ENCODE data around the gene PDS5A.

- TF ChIP-seq EZH2 (IDR thresholded peaks at IDR 0.05) (no peak), CTCF (IDR thresholded peaks at IDR 0.05) (no peak)
These were observed 116.9 kb downstream of the PDS5A start for GRCh38 chr4:39860804-39861203.

All from neural progenitor cell (in vitro differentiated cells).